Retina (tissue), 1 donor: ENCODE measurements around the gene CDK14.
A peak's percentile ranks its signal among the peaks of the same experiment; 100 is the strongest.

Source experiments
- DNase-seq: peaks from one replicate; pipeline ENCODE4 v3.0.0-alpha.2; 2016

CDK14 gene

GRCh38 chr7:90968871-90969270 lies 372.8 kb downstream of the CDK14 start:
- no peak for DNase-seq

- DNase-seq, result peak; percentile 9
Measured at GRCh38 chr7:90972906-90973550, 376.9 kb downstream of the CDK14 start.

GRCh38 chr7:90977056-90977455 lies 380.9 kb downstream of the CDK14 start:
- DNase-seq, result no peak

GRCh38 chr7:90980545-90980944 lies 384.4 kb downstream of the CDK14 start:
- no peak for DNase-seq

GRCh38 chr7:90982228-90982627 lies 386.1 kb downstream of the CDK14 start:
- no peak for DNase-seq

GRCh38 chr7:90984692-90985091 lies 388.6 kb downstream of the CDK14 start:
- no peak for DNase-seq

- no peak for DNase-seq
Measured at GRCh38 chr7:90988516-90988915, 392.4 kb downstream of the CDK14 start.

- DNase-seq, result no peak
Measured at GRCh38 chr7:90988996-90989765, 393.1 kb downstream of the CDK14 start.

- no peak for DNase-seq
Measured at GRCh38 chr7:90994121-90994520, 398.0 kb downstream of the CDK14 start.

GRCh38 chr7:90994601-90995000 lies 398.5 kb downstream of the CDK14 start:
- DNase-seq, result no peak

- no peak for DNase-seq
Measured at GRCh38 chr7:90995996-90996395, 399.9 kb downstream of the CDK14 start.

GRCh38 chr7:90999989-91000979 lies 404.2 kb downstream of the CDK14 start:
- no peak for DNase-seq

GRCh38 chr7:91005024-91005423 lies 408.9 kb downstream of the CDK14 start:
- no peak for DNase-seq

GRCh38 chr7:91005841-91006240 lies 409.7 kb downstream of the CDK14 start:
- no peak for DNase-seq

- no peak for DNase-seq
Measured at GRCh38 chr7:91007371-91007770, 411.2 kb downstream of the CDK14 start.

- no peak for DNase-seq
Measured at GRCh38 chr7:91013078-91013477, 417.0 kb downstream of the CDK14 start.

- no peak for DNase-seq
Measured at GRCh38 chr7:91019686-91020385, 423.7 kb downstream of the CDK14 start.

GRCh38 chr7:91020636-91021385 lies 424.7 kb downstream of the CDK14 start:
- no peak for DNase-seq

- no peak for DNase-seq
Measured at GRCh38 chr7:91021956-91022355, 425.8 kb downstream of the CDK14 start.

GRCh38 chr7:91025906-91026390 lies 429.8 kb downstream of the CDK14 start:
- DNase-seq, result no peak

GRCh38 chr7:91029688-91030087 lies 433.6 kb downstream of the CDK14 start:
- no peak for DNase-seq
